ENCODE measurements around the gene MARCHF5. TPM values are rescaled to one million over a fixed set of nuclear protein-coding genes. Genes with fewer than 3 reads are reported as not detected.
"Not testable (repeated sequence)": the region's sequence is repeated elsewhere in the genome, so short reads cannot be mapped to it uniquely, and the experiment has no call there.

The MARCHF5 gene
- total RNA-seq, 1 experiment from 2014 or later, result 6.7 TPM

GRCh38 chr10:92291921-92292845, 1.2 kb downstream of the MARCHF5 start:
- in situ Hi-C loops (cut with HindIII; ENCODE audit: low pct_unique_long_range_greater_than_20kb, low sequenced_read_pairs), result no loop called here
- DNase-seq (ENCODE audit: low read depth, low spot score), result peak; percentile 42

- in situ Hi-C loops (cut with HindIII; ENCODE audit: low pct_unique_long_range_greater_than_20kb, low sequenced_read_pairs), result no loop called here
- no peak for DNase-seq (ENCODE audit: low read depth, low spot score)
Measured at GRCh38 chr10:92298487-92298886, 7.5 kb downstream of the MARCHF5 start.

- no peak for DNase-seq (ENCODE audit: low read depth, low spot score)
- in situ Hi-C loops (cut with HindIII; ENCODE audit: low pct_unique_long_range_greater_than_20kb, low sequenced_read_pairs), result no loop called here
Measured at GRCh38 chr10:92303096-92303495, 12.1 kb downstream of the MARCHF5 start.

GRCh38 chr10:92304061-92304460, 13.1 kb downstream of the MARCHF5 start:
- in situ Hi-C loops (cut with HindIII; ENCODE audit: low pct_unique_long_range_greater_than_20kb, low sequenced_read_pairs), result no loop called here
- no peak for DNase-seq (ENCODE audit: low read depth, low spot score)

- DNase-seq (ENCODE audit: low read depth, low spot score), result no peak
- in situ Hi-C loops (cut with HindIII; ENCODE audit: low pct_unique_long_range_greater_than_20kb, low sequenced_read_pairs), result no loop called here
Measured at GRCh38 chr10:92305133-92306072, 14.4 kb downstream of the MARCHF5 start.

GRCh38 chr10:92309272-92309671, 18.3 kb downstream of the MARCHF5 start:
- in situ Hi-C loops (cut with HindIII; ENCODE audit: low pct_unique_long_range_greater_than_20kb, low sequenced_read_pairs), result no loop called here
- DNase-seq (ENCODE audit: low read depth, low spot score), result no peak

GRCh38 chr10:92313750-92314149, 22.8 kb downstream of the MARCHF5 start:
- in situ Hi-C loops (cut with HindIII; ENCODE audit: low pct_unique_long_range_greater_than_20kb, low sequenced_read_pairs), result no loop called here
- DNase-seq (ENCODE audit: low read depth, low spot score), result no peak

GRCh38 chr10:92316610-92317009, 25.6 kb downstream of the MARCHF5 start:
- in situ Hi-C loops (cut with HindIII; ENCODE audit: low pct_unique_long_range_greater_than_20kb, low sequenced_read_pairs), result no loop called here
- no peak for DNase-seq (ENCODE audit: low read depth, low spot score)

- in situ Hi-C loops (cut with HindIII; ENCODE audit: low pct_unique_long_range_greater_than_20kb, low sequenced_read_pairs), result no loop called here
- DNase-seq (ENCODE audit: low read depth, low spot score), result no peak
Measured at GRCh38 chr10:92323079-92323478, 32.1 kb downstream of the MARCHF5 start.

- in situ Hi-C loops (cut with HindIII; ENCODE audit: low pct_unique_long_range_greater_than_20kb, low sequenced_read_pairs), result no loop called here
- DNase-seq (ENCODE audit: low read depth, low spot score), result no peak
Measured at GRCh38 chr10:92327445-92328433, 36.8 kb downstream of the MARCHF5 start.

GRCh38 chr10:92328993-92329392, 38.0 kb downstream of the MARCHF5 start:
- in situ Hi-C loops (cut with HindIII; ENCODE audit: low pct_unique_long_range_greater_than_20kb, low sequenced_read_pairs), result no loop called here
- DNase-seq (ENCODE audit: low read depth, low spot score), result no peak

GRCh38 chr10:92329927-92330326, 39.0 kb downstream of the MARCHF5 start:
- DNase-seq (ENCODE audit: low read depth, low spot score); in situ Hi-C loops (cut with HindIII; ENCODE audit: low pct_unique_long_range_greater_than_20kb, low sequenced_read_pairs): not testable (repeated sequence)

- in situ Hi-C loops (cut with HindIII; ENCODE audit: low pct_unique_long_range_greater_than_20kb, low sequenced_read_pairs), result no loop called here
- DNase-seq (ENCODE audit: low read depth, low spot score), result no peak
Measured at GRCh38 chr10:92342796-92343195, 51.8 kb downstream of the MARCHF5 start.

GRCh38 chr10:92345575-92345974, 54.6 kb downstream of the MARCHF5 start:
- DNase-seq (ENCODE audit: low read depth, low spot score); in situ Hi-C loops (cut with HindIII; ENCODE audit: low pct_unique_long_range_greater_than_20kb, low sequenced_read_pairs): not testable (repeated sequence)

GRCh38 chr10:92347035-92347676, 56.2 kb downstream of the MARCHF5 start:
- in situ Hi-C loops (cut with HindIII; ENCODE audit: low pct_unique_long_range_greater_than_20kb, low sequenced_read_pairs), result not testable (repeated sequence)

GRCh38 chr10:92350411-92350810, 59.4 kb downstream of the MARCHF5 start:
- DNase-seq (ENCODE audit: low read depth, low spot score), result no peak
- in situ Hi-C loops (cut with HindIII; ENCODE audit: low pct_unique_long_range_greater_than_20kb, low sequenced_read_pairs), result no loop called here

More at GRCh38 chr10:92347035-92347676, 56.2 kb downstream of the MARCHF5 start:
- not testable (repeated sequence) for DNase-seq (ENCODE audit: low read depth, low spot score)

- no peak for DNase-seq (ENCODE audit: low read depth, low spot score)
- in situ Hi-C loops (cut with HindIII; ENCODE audit: low pct_unique_long_range_greater_than_20kb, low sequenced_read_pairs), result no loop called here
Measured at GRCh38 chr10:92354587-92354986, 63.6 kb downstream of the MARCHF5 start.
